GM19238 (cell line): ENCODE data around the gene PTPRG.

ENCODE experiments used
- DNase-seq: peaks from one replicate; pipeline ENCODE4 v3.0.0; 2011; ENCODE audit warnings: low spot score; ENCODE audit not compliant: insufficient read length

The PTPRG gene

DNA sequence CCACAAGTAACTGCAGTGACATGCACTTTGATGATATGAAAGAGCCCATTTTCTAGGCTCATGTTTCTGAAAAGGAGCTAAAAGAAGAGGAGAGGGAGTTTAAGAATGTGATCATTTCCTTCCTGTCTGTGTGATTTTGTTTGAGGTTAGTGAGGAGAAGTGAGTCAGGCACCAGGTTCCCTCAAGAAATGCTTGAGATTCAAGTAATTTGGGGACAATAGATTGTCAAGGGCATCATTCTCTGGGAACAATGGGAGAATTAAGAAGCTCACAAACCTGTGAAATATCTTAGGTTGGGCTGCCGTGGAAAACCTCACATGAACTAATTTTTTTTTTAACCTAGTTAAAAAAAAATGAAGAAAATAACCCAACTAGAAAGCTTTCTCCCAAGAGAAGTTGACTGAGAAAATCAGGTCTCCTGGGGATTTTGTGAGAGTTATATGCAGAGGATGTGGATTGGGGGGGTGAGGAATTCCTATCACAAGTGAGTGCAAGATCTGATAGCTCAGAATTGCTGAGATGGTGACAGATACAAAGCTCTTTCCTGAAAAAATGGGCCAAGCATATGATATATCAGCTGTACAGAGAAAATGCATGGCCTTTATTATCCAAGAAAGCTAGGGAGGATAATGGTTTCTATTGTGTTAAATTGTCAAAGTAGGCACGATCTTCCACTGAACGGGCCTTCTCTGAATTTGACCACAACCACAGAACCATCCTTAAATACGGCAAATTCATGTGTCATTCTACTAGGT is 608.7 kb downstream of the PTPRG start:
- no peak for DNase-seq

- DNase-seq: no peak
Observed at GRCh38 chr3:62171789-62172188, 610.4 kb downstream of the PTPRG start.

DNA sequence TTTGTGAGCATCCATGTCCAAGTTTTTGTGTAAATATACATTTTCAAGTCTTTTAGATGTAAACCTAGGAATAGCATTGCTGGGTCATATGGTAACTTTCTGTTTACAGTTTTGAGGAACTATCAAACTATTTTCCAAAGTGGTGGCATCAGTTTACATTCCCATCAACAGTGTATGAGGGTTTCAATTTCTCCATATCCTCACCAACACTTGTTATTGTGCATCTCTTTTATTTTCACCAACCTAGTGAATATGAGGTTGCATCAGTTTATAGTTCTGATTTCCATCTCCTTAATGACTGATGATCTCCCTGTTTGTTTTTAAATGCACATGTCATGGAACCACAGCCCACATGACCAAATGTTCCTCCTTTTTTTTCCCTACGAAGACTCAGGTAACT is 610.8 kb downstream of the PTPRG start:
- no peak for DNase-seq

DNA sequence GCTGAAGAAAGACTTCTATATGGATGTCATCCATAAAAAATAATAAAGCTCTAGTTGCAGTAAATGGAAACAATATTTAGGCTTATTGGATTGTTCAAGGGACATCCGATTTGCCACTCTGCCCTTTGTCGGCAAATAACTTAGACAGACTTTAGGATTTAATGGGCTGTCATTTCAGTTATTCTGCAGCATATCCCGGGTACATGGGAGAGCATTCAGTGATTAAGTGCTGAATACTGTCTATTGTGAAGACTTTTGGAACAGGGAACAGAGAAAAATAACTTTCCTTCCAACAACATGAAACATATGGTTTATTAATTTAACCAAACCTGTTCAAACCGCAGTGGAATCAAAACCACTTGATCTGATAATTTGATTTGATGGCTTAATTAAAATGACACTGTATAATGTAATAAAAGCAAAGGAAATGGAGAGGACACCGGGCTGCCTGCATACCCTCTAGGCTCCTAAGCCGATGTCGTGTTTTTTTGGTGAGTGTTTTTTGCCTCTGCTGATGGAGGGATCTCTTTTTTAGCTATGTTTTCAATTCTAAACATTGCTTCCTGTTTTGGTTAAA is 612.7 kb downstream of the PTPRG start:
- DNase-seq: no peak

DNA sequence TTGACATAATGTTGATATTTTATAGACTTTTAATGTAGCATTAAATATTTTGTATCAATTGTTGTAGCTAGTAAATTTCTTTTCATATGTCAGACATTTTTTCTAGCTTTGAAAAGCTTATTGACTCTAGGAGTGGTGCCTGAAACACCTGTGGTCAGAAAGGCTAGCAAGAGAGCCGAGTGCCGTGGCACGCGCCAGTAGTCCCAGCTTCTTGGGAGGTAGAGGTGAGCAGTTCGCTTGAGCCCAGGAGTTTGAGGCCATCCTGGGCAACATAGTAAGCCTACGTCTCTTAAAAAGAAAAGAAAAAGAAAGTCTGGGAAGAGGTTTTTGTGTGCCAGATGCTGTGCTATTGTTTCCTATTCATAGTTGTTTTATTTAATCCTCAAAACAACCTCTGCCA is 613.8 kb downstream of the PTPRG start:
- no peak for DNase-seq

DNA sequence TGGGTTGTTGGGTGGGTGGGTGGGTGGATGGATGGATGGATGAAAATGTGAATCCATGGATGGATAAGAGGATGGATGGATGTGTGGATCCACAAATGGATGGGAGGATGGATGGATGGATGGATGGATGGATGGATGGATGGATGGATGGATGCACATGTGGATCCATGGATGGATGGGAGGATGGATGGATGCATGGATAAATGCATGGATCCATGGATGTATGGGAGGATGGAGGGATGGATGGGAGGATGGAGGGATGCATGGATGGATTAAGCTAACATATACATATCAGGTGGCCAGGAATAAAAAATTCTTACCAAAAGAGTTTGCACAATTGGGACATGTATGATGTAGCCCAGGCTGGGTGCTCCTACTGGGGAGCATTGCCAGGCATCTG is 616.7 kb downstream of the PTPRG start:
- no peak for DNase-seq

GRCh38 chr3:62178739-62179600 is 617.6 kb downstream of the PTPRG start:
- no peak for DNase-seq

- DNase-seq: no peak
Observed at GRCh38 chr3:62180514-62180913, 619.1 kb downstream of the PTPRG start.

DNA sequence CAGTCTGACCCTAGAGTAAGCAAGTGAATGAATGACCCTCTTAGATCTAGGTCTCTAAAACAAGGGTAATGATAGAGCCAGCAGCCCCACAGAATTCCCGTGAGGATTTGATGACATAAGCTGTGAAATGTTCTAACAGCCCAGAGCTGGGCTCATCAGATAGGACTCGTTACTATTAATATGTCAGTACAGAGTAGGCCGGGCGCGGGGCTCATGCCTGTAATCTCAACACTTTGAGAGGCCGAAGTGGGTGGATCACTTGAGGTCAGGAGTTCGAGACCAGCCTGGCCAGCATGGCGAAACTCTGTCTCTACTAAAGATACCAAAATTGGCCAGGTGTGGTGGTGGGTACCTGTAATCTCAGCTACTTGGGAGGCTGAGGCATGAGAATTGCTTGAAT is 621.7 kb downstream of the PTPRG start:
- DNase-seq: no peak

DNA sequence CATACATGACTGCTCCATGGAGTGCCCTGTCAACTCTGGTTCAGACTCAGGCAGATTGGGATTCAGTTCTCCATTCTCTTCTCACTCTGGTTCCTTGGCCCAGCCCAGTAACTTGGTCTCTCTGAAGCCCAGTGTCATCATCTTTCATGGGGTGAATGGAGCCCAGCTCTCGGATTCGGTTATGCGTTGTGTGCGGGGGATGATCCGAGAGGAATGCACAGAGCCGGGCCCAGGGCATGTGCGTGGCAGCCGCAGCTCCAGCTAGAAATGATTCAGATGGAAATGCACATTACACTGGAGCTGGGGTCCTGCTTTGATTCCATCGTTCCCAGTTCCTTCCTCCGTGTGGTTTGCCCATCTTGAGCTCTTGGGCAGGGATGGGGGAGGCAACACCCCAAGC is 622.6 kb downstream of the PTPRG start:
- no peak for DNase-seq

GRCh38 chr3:62184559-62184958 is 623.2 kb downstream of the PTPRG start:
- no peak for DNase-seq

DNA sequence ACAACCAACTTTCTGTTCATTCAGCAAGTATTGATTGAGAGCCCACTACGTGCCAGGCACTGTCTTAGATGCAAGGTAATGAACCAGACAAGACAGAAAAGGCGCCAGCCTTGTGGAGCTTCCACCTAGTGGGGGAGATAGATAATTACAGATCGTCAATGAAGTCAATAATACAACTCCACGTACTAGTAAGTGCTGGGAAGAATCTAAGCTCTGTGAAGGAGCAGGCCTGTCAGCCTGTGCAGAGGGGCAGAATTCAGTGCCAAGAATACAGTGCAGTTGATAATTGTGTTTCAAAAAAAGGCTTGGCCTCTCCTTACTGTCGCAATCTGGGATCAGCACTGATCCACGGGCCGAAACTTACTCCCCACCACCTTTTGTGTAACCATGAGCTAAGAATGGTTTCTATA is 625.7 kb downstream of the PTPRG start:
- no peak for DNase-seq

- peak; percentile 64 for DNase-seq
Observed at GRCh38 chr3:62188681-62189375, 627.5 kb downstream of the PTPRG start.

- no peak for DNase-seq
Observed at GRCh38 chr3:62189376-62189698, 628.0 kb downstream of the PTPRG start.

DNA sequence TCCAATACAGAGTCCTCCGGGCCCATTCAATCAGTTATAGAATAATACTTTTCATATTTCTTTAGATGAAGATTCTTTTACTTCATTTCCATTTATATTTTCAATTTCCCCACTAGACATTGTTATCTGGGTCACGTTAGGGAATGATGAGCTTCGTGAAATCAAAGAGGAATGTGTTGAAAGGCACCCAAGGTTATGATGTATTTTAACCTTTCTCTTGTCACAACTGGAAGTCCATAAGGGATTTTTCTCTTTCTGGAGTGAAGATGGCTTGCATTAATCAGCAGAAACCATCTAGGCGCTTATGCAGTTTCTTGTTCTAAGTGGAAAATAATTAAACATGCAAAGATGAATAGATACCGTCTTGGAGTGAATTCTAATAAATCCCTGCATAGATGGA is 631.5 kb downstream of the PTPRG start:
- DNase-seq: no peak

- DNase-seq: no peak
Observed at GRCh38 chr3:62193586-62194345, 632.4 kb downstream of the PTPRG start.

- DNase-seq: no peak
Observed at GRCh38 chr3:62197350-62198012, 636.1 kb downstream of the PTPRG start.

DNA sequence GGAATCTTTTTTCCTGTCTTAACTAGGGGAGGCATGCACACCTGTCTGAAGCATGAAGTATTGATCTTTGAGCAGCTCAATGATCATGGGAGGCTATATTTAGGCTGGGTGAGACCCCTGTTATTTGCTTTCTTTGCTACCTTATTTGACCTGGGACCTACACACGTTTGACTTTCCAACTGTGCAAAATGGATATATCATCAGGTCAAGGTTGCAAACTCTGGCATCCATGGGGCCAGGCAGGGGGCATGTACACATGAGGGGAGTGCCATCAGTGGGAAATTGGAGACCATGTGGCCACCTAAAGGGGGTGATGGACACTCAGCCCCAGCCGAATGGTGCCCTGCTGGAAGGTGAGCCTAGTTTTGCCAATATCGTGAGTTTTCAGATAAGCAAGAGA is 637.8 kb downstream of the PTPRG start:
- DNase-seq: no peak

- no peak for DNase-seq
Observed at GRCh38 chr3:62201438-62202035, 640.2 kb downstream of the PTPRG start.

DNA sequence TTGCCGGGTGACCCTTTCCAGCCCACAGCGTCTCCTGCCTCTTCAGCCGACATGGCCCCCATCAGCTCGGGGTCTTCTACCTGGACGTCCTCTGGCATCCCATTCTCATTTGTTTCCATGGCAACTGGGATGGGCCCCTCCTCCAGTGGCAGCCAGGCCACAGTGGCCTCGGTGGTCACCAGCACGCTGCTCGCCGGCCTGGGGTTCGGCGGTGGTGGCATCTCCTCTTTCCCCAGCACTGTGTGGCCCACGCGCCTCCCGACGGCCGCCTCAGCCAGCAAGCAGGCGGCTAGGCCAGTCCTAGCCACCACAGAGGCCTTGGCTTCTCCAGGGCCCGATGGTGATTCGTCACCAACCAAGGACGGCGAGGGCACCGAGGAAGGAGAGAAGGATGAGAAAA is 641.8 kb downstream of the PTPRG start:
- DNase-seq: no peak
